GM23248 (cell line): ENCODE data around the gene CTNNA2. TPM values are rescaled to one million over a fixed set of nuclear protein-coding genes. Genes with fewer than 3 reads are reported as not detected.

Experiments
- DNase-seq: peaks from one replicate; pipeline ENCODE4 v3.0.0-alpha.2; 2015
- H2AFZ ChIP-seq: fragments of 200-600 bp; sonication (generic); 2 replicates; pipeline ENCODE4 v1.6.1; 2016; ENCODE audit warnings: antibody characterized with exemption
- H3F3A ChIP-seq: fragments of 200-600 bp; sonication (generic); 2 replicates; pipeline ENCODE4 v1.6.1; 2016; ENCODE audit warnings: mild to moderate bottlenecking, antibody characterized with exemption, mixed run types; ENCODE audit not compliant: insufficient read depth
- H3K27ac ChIP-seq: fragments of 200-600 bp; sonication (generic); 2 replicates; pipeline ENCODE4 v1.5.1; 2016; ENCODE audit warnings: mild to moderate bottlenecking
- H3K27me3 ChIP-seq: fragments of 200-600 bp; sonication (generic); replicated peaks from 2 replicates; pipeline ENCODE4 v1.6.1; 2016; ENCODE audit warnings: mild to moderate bottlenecking; ENCODE audit not compliant: insufficient read depth
- H3K36me3 ChIP-seq: fragments of 200-600 bp; sonication (generic); 2 replicates; pipeline ENCODE4 v1.6.1; 2016; ENCODE audit warnings: low read depth, mild to moderate bottlenecking
- H3K4me1 ChIP-seq: fragments of 200-600 bp; sonication (generic); 2 replicates; pipeline ENCODE4 v1.6.1; 2016; ENCODE audit warnings: mild to moderate bottlenecking; ENCODE audit not compliant: insufficient read depth
- H3K4me2 ChIP-seq: fragments of 200-600 bp; sonication (generic); one replicate; pipeline ENCODE4 v1.6.1; 2016; ENCODE audit warnings: mild to moderate bottlenecking; ENCODE audit not compliant: unreplicated experiment
- H3K4me3 ChIP-seq: fragments of 200-600 bp; sonication (generic); 2 replicates; pipeline ENCODE4 v1.5.1; 2016; ENCODE audit warnings: mild to moderate bottlenecking
- H3K79me2 ChIP-seq: fragments of 200-600 bp; sonication (generic); 2 replicates; pipeline ENCODE4 v1.6.1; 2016; ENCODE audit warnings: mild to moderate bottlenecking; ENCODE audit not compliant: insufficient read depth
- H3K9ac ChIP-seq: fragments of 200-600 bp; sonication (generic); 2 replicates; pipeline ENCODE4 v1.6.1; 2016; ENCODE audit warnings: mild to moderate bottlenecking
- H3K9me2 ChIP-seq: fragments of 200-600 bp; sonication (generic); 2 replicates; pipeline ENCODE4 v1.6.1; 2016; ENCODE audit warnings: mixed run types, mild to moderate bottlenecking, moderate library complexity; ENCODE audit not compliant: insufficient read depth
- H3K9me3 ChIP-seq: fragments of 200-600 bp; sonication (generic); one replicate; pipeline ENCODE4 v1.6.1; 2017; ENCODE audit warnings: low read depth
- H4K20me1 ChIP-seq: fragments of 200-600 bp; sonication (generic); 2 replicates; pipeline ENCODE4 v1.6.0; 2016; ENCODE audit not compliant: insufficient read depth
- EZH2 ChIP-seq: fragments of 200-600 bp; sonication (generic); IDR thresholded peaks from 2 replicates; pipeline ENCODE4 v1.6.1; 2018; ENCODE audit warnings: antibody characterized with exemption, mild to moderate bottlenecking; ENCODE audit not compliant: insufficient read depth, poor library complexity, severe bottlenecking
- EZH2phosphoT487 ChIP-seq: fragments of 200-600 bp; sonication (generic); IDR thresholded peaks from 2 replicates; pipeline ENCODE4 v1.6.1; 2018; ENCODE audit warnings: antibody characterized with exemption, moderate library complexity, mild to moderate bottlenecking, low read depth; ENCODE audit not compliant: insufficient read depth
- WGBS, 2 experiments: methylation state at CpG; one replicate each; pipeline ENCODE4 v1.1.6; 2015 to 2017; ENCODE audit warnings: low lambda C conversion rate in 2 of 2, low coverage in 1 of 2; ENCODE audit errors: missing lambda C conversion rate in 2 of 2; 5-methylcytosine and 5-hydroxymethylcytosine counted together
- in situ Hi-C: fragments of 300-500 bp; cut with MboI; formaldehyde crosslinking; loops from 2 replicates; pipeline ENCODE4 v1.15.0; 2020
- polyA plus RNA-seq: library from polyadenylated mRNA; unstranded; fragments of >200 nt; fragmentation: Nextera tagmentation; extraction: Ambion mirVana; gene quantifications from 2 replicates; pipeline ENCODE4 v1.2.1, GENCODE V29; 2016
- total RNA-seq: library from RNA; depleted of rRNA; stranded (reverse); fragments of >200 nt; shearing (Covaris generic); gene quantifications from 2 replicates; pipeline ENCODE4 v1.2.3, GENCODE V29; 2014

The CTNNA2 gene
- total and polyA plus RNA-seq, 2 experiments from 2014 or later: not detected

DNA sequence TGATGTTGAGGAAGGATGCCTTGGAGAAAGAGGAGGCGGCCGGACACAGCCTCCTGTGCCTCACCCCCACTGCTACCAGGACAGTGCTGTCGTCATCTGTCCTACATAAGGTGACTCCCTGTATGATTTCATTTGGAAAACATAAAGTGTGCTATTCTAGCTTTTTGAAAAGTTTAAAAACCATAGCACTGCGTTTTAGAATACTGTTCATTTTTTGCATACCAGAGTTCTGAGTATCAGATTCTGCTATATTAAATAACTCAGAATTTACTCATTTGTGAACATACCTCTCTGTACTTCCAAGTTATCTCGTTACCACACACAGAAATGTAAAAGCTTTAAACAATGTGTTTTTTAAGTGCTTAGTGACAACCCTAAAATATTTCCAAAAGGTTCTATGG, 488.9 kb downstream of the CTNNA2 start:
- Histone ChIP-seq H3F3A (peaks cover 19% of the 10 kb centered on the region), H2AFZ (peak overlapping the region; percentile 11; the same call in 1 of the 2 replicates), H3K9ac (no peak overlapping the region), H3K9me3 (no peaks in the 10 kb centered on the region), H3K4me3 (no peak overlapping the region; the same call in 1 of the 2 replicates), H3K36me3 (no peaks in the 10 kb centered on the region), H3K79me2 (no peaks in the 10 kb centered on the region), H3K4me2 (peak overlapping the region; percentile 58), H3K27me3 (no peaks in the 10 kb centered on the region), H4K20me1 (no peaks in the 10 kb centered on the region), H3K27ac (peak overlapping the region; percentile 36), H3K4me1 (peaks cover 20% of the 10 kb centered on the region), H3K9me2 (no peaks in the 10 kb centered on the region)
- in situ Hi-C loops: no loop called here
- TF ChIP-seq EZH2phosphoT487: no peak
- no peak for TF ChIP-seq EZH2
- peak; percentile 59 for DNase-seq
- WGBS, 2 experiments: 4 to 7% methylated on average over 5 of the region's 5 CpGs

DNA sequence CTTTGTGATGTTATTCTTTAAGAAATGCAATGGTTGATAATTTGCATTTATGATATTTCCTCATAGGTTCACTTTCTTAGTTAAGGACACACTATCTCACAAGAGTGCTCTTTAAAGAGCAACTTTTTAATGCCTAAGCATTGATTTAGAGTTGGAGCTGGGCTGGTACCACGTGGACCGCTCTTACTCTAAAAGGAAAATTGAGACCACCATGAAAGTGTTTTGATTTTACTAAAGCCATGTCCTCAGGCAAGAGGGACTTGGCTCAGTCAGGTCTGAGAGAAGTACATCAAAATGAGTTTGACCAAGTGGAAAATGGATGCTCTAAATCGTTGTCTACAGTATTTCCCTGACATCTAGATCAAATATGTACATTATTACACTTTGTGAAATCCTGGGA, 489.3 kb downstream of the CTNNA2 start:
- H3K4me2 ChIP-seq: peak overlapping the region; percentile 58
- peak overlapping the region; percentile 11; the same call in 1 of the 2 replicates for H2AFZ ChIP-seq
- WGBS, 2 experiments: 10 to 13% methylated on average over 3 of the region's 3 CpGs
- peaks cover 19% of the 10 kb centered on the region for H3F3A ChIP-seq
- H3K9me3 ChIP-seq: no peaks in the 10 kb centered on the region
- no peak for TF ChIP-seq EZH2
- TF ChIP-seq EZH2phosphoT487: no peak
- no peak overlapping the region; the same call in 1 of the 2 replicates for H3K4me3 ChIP-seq
- DNase-seq: no peak
- H4K20me1 ChIP-seq: no peaks in the 10 kb centered on the region
- H3K27me3 ChIP-seq: no peaks in the 10 kb centered on the region
- H3K27ac ChIP-seq: peak overlapping the region; percentile 36
- no peaks in the 10 kb centered on the region for H3K36me3 ChIP-seq
- in situ Hi-C loops: no loop called here
- H3K4me1 ChIP-seq: peaks cover 20% of the 10 kb centered on the region
- H3K79me2 ChIP-seq: no peaks in the 10 kb centered on the region
- H3K9ac ChIP-seq: no peak overlapping the region
- H3K9me2 ChIP-seq: no peaks in the 10 kb centered on the region

- no peaks in the 10 kb centered on the region for H3K9me3 ChIP-seq
- 34 to 36% methylated on average over 6 of the region's 6 CpGs for WGBS, 2 experiments
- no peaks in the 10 kb centered on the region for H3K36me3 ChIP-seq
- no peak for TF ChIP-seq EZH2phosphoT487
- TF ChIP-seq EZH2: no peak
- H3K4me2 ChIP-seq: peak overlapping the region; percentile 58
- no peak overlapping the region for H3K4me3 ChIP-seq
- H4K20me1 ChIP-seq: no peaks in the 10 kb centered on the region
- no peak overlapping the region for H2AFZ ChIP-seq
- no peak for DNase-seq
- no peaks in the 10 kb centered on the region for H3K27me3 ChIP-seq
- in situ Hi-C loops: no loop called here
- H3K79me2 ChIP-seq: no peaks in the 10 kb centered on the region
- no peak overlapping the region for H3K9ac ChIP-seq
- no peak overlapping the region for H3K27ac ChIP-seq
- no peaks in the 10 kb centered on the region for H3K9me2 ChIP-seq
- peaks cover 19% of the 10 kb centered on the region for H3F3A ChIP-seq
- peaks cover 20% of the 10 kb centered on the region for H3K4me1 ChIP-seq
Measured at GRCh38 chr2:80002568-80003157, 489.8 kb downstream of the CTNNA2 start.

DNA sequence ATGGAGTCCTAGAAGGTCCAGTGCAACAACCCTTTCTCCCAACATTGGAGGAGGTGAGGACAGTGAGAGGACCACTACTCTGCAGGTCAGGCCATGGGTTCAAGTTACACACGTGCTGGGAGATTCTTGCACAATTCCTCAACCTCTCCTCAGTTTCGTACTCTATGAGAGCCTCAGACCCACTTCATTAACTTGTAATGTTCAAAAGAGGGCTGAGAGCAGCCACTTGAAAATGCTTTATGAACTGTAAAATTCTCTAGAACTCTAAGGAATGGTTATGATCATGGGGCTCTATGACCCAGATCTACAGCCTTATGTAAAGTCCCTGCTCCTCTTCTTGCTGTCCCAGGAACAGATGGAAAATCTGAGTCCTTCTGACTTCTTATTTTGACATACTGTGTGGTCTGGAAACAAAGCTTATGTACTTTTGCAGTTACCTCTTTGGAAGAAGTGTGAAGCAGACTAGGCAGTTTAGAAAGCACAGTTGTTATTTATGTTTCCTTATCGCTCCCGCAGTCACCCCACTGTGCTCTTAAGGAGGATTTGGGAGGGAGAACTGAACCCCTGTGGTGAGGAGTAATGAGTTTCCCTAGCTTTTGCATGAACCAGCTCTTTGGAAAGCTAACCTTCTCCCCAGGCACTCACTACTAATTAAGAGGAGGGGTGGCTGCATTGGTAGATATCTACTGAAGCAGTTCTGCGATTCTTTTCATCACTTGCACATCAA, 495.1 kb downstream of the CTNNA2 start:
- 14 to 16% methylated on average over 5 of the region's 5 CpGs for WGBS, 2 experiments
- no peaks in the 10 kb centered on the region for H3K36me3 ChIP-seq

More for the DNA sequence above, 495.1 kb downstream of the CTNNA2 start:
- Histone ChIP-seq H3K27ac (no peak overlapping the region), H3K27me3 (no peaks in the 10 kb centered on the region), H3K79me2 (no peaks in the 10 kb centered on the region), H3K9me2 (no peaks in the 10 kb centered on the region), H3F3A (no peaks in the 10 kb centered on the region), H4K20me1 (no peaks in the 10 kb centered on the region), H3K4me2 (no peak overlapping the region), H3K4me3 (no peak overlapping the region), H2AFZ (no peak overlapping the region), H3K9ac (no peak overlapping the region), H3K9me3 (no peaks in the 10 kb centered on the region), H3K4me1 (0 out of 2 replicates have a peak, but pooled peaks cover under 1% of the 10 kb centered on the region)
- DNase-seq: no peak
- in situ Hi-C loops: no loop called here
- no peak for TF ChIP-seq EZH2
- no peak for TF ChIP-seq EZH2phosphoT487
